Natural killer cell (primary cell): Measurements from ENCODE around the gene CCNF. TPM values are rescaled to one million over a fixed set of nuclear protein-coding genes. Genes with fewer than 3 reads are reported as not detected.

Source experiments
- ATAC-seq, 3 donors: fragments of 150-1000 bp in 2 of 3; fragments of 200-7000 bp in 1 of 3; cut with Tn5 transposase; 1 replicate in 1 of 3; 2 replicates in 2 of 3; pipeline ENCODE4 v1.10.0; 2021; ENCODE audit warnings: mild to moderate bottlenecking in 2 of 3, moderate library complexity in 2 of 3
- DNase-seq, 2 donors: peaks; one replicate each; pipeline versions ENCODE4 v3.0.0 to v3.0.0-alpha.2; 2013 to 2021; ENCODE audit warnings: mixed read lengths in 1 of 2
- H3K27ac ChIP-seq: one replicate; pipeline ENCODE4 v1.5.1; 2013; ENCODE audit warnings: mild to moderate bottlenecking, low read length
- H3K27me3 ChIP-seq: one replicate; pipeline ENCODE4 v1.6.1; 2013; ENCODE audit warnings: low read length; ENCODE audit not compliant: control insufficient read depth, insufficient read depth
- H3K36me3 ChIP-seq: one replicate; pipeline ENCODE4 v1.6.1; 2013; ENCODE audit warnings: low read length; ENCODE audit not compliant: control insufficient read depth, insufficient read depth
- H3K4me1 ChIP-seq: one replicate; pipeline ENCODE4 v1.6.1; 2013; ENCODE audit warnings: low read length; ENCODE audit not compliant: control insufficient read depth, insufficient read depth
- H3K4me3 ChIP-seq: one replicate; pipeline ENCODE4 v1.5.1; 2013; ENCODE audit warnings: low read length
- H3K9me3 ChIP-seq: one replicate; pipeline ENCODE4 v1.6.1; 2013; ENCODE audit warnings: low read length; ENCODE audit not compliant: control insufficient read depth, insufficient read depth
- H3K27ac Mint-ChIP-seq, 2 donors: one replicate each; pipeline ENCODE4 v1.8.0; 2022; ENCODE audit warnings: mild to moderate bottlenecking in 2 of 2, mixed read lengths in 2 of 2, moderate library complexity in 1 of 2
- H3K27me3 Mint-ChIP-seq, 2 donors: one replicate each; pipeline ENCODE4 v1.8.0; 2022; ENCODE audit warnings: low read depth in 2 of 2, mixed read lengths in 2 of 2
- H3K36me3 Mint-ChIP-seq: one replicate; pipeline ENCODE4 v1.8.0; 2022; ENCODE audit warnings: mixed read lengths
- H3K4me1 Mint-ChIP-seq, 2 donors: one replicate each; pipeline ENCODE4 v1.8.0; 2022; ENCODE audit warnings: mixed read lengths in 2 of 2
- H3K4me3 Mint-ChIP-seq: one replicate; pipeline ENCODE4 v1.8.0; 2022; ENCODE audit warnings: mild to moderate bottlenecking, moderate library complexity, mixed read lengths
- H3K9me3 Mint-ChIP-seq, 2 donors: one replicate each; pipeline ENCODE4 v1.8.0; 2022; ENCODE audit warnings: mixed read lengths in 2 of 2
- WGBS: methylation state at CpG from one replicate; pipeline ENCODE4 v1.1.7; 2013; ENCODE audit warnings: missing lambda C conversion rate; ENCODE audit not compliant: insufficient coverage; 5-methylcytosine and 5-hydroxymethylcytosine counted together
- intact Hi-C: fragments of 100-400 bp; cut with micrococcal nuclease; formaldehyde crosslinking; loops from one replicate; pipeline ENCODE4 v1.14.2; 2022
- total RNA-seq, 4 donors: library from RNA; stranded (reverse); fragments of 120-200 nt in 1 of 4; gene quantifications; one replicate each; pipeline versions ENCODE4 v1.2.3 to v1.2.4, GENCODE V29; 2013 to 2022
- TF ChIP-seq, protein P1 (sequence below): fragments of 200-600 bp; IDR thresholded peaks from one replicate; pipeline ENCODE4 v1.8.0; 2022; ENCODE audit warnings: antibody characterized with exemption

The CCNF gene
- total RNA-seq, 3 donors from 2014 or later (not counting 1 experiment from before 2014, with no cell fraction given) = 7.5 to 14.2 (median 8.4) TPM

DNA sequence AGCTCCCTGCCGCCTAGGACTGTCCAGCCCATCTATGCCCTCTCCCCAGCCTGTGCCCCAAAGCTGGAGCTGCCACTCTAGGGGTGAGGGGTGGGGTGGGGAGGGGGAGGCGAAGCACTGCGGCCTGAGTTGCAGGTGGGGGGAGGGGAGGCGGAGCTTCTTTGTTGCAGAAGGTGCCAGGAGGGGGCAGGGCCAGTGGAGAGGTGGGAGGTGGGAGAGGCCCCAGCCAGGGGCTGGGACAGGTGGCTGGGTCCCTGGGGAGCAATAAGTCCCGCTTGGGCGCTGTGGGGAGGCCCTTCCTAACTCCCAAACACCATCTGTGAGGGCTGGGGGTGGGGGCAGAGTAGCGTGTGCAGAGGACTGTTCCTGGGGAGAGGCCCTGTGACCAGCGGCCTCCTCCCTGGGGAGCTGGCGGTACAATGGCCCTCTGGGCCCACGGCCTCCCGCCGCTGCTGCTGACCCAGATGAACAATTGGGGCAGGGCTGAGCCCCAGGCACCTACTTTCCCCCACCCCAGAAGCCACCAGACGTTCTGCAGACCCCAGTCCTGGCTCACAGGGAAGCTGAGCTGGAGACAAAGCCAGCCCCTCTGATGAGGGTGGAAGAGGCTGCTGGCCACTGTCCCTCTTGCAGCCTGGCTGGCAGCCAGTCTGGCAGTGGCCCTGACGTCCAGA lies 39.6 kb downstream of the CCNF start:
- Histone ChIP-seq H3K27me3 (peaks cover 41% of the 10 kb centered on the region), H3K4me1 (peaks cover 36% of the 10 kb centered on the region), H3K36me3 (no peaks in the 10 kb centered on the region), H3K27ac (no peak overlapping the region), H3K4me3 (no peak overlapping the region), H3K9me3 (no peaks in the 10 kb centered on the region)
- Mint-ChIP-seq H3K27ac (no peak overlapping the region), H3K4me3 (no peak overlapping the region), H3K4me1 (peaks cover 0 to 24% of the 10 kb centered on the region in 2 donors), H3K27me3 (peaks cover 12 to 20% of the 10 kb centered on the region in 2 donors), H3K36me3 (no peaks in the 10 kb centered on the region), H3K9me3 (no peaks in the 10 kb centered on the region)
- ATAC-seq (no peak), DNase-seq (no peak)
- WGBS = 21% methylated on average over 12 of the region's 14 CpGs
- TF ChIP-seq, protein P1, sequence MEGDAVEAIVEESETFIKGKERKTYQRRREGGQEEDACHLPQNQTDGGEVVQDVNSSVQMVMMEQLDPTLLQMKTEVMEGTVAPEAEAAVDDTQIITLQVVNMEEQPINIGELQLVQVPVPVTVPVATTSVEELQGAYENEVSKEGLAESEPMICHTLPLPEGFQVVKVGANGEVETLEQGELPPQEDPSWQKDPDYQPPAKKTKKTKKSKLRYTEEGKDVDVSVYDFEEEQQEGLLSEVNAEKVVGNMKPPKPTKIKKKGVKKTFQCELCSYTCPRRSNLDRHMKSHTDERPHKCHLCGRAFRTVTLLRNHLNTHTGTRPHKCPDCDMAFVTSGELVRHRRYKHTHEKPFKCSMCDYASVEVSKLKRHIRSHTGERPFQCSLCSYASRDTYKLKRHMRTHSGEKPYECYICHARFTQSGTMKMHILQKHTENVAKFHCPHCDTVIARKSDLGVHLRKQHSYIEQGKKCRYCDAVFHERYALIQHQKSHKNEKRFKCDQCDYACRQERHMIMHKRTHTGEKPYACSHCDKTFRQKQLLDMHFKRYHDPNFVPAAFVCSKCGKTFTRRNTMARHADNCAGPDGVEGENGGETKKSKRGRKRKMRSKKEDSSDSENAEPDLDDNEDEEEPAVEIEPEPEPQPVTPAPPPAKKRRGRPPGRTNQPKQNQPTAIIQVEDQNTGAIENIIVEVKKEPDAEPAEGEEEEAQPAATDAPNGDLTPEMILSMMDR = no peak
- intact Hi-C loops = no loop called here

DNA sequence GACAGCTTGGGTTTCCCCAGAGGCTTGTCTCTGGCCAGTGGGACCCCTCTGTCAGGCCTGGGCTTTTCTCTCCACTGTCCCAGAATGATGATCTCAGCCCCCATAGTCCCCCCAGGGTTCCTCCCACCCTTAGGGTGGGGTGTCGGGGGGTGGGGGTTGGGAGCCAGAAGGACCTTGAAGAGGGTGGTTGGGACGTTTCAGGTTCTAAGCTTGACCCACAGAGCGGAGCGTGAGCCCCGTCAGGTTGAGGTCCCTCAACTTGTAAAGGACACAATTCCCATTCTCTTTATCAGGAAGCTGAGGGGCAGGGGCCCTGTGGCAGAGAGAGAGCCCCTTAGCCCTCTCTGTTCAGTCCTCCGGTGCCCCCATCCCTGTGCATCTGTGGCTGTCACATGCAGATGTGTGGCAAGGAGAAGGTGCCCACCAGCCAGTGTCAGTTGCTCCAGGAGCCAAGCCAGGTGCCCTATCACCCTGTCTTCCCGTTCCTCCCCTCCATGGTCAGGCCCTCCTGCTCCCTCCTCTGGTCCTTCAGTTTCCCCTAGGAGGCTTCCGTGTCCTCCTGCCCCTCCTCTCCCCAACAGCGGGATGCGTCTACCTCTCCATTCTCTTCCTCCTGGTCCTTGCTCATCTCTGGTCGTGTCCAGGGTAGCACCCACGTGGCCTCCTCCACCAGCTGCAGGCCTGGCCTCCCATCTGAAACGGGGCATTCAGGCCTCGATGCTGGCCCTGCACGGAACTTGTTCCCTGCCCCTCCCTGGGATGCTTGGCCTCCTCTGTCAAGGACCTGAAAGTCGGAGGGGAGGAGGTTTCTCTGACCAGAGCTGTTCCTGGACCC lies 40.4 kb downstream of the CCNF start:
- H3K4me1 ChIP-seq = peaks cover 40% of the 10 kb centered on the region
- H3K36me3 Mint-ChIP-seq = no peaks in the 10 kb centered on the region
- H3K27ac Mint-ChIP-seq = no peak overlapping the region
- TF ChIP-seq, protein P1 = no peak
- H3K36me3 ChIP-seq = no peaks in the 10 kb centered on the region
- peaks cover 0 to 24% of the 10 kb centered on the region in 2 donors for H3K4me1 Mint-ChIP-seq
- no peak overlapping the region for H3K4me3 ChIP-seq
- no peaks in the 10 kb centered on the region for H3K9me3 Mint-ChIP-seq
- intact Hi-C loops = no loop called here
- DNase-seq (no peak), ATAC-seq (no peak)
- WGBS = 67% methylated on average over 15 of the region's 16 CpGs
- no peaks in the 10 kb centered on the region for H3K9me3 ChIP-seq
- peaks cover 12 to 20% of the 10 kb centered on the region in 2 donors for H3K27me3 Mint-ChIP-seq
- H3K27me3 ChIP-seq = peaks cover 41% of the 10 kb centered on the region
- H3K4me3 Mint-ChIP-seq = peak overlapping the region; percentile 49
- no peak overlapping the region for H3K27ac ChIP-seq

DNA sequence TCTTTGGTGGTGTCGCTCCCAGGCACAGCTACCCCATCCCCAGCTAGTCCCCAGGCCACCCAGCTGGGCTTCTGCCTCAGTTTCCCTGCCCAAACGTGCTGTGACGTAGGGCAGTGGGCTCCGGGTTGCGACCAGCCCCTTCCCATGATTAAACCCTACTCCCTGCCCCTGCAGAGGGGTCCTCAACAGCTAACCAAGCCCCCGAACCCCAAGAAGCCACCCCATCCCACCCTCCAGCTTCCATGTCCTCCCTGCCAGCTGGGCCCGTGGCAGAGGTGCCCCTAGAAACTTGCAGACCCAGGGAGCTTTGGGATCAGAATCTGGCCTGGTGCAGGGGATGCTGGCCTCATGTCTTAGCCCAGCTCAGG lies 41.0 kb downstream of the CCNF start:
- Mint-ChIP-seq H3K4me3 (no peak overlapping the region), H3K9me3 (no peaks in the 10 kb centered on the region), H3K36me3 (no peaks in the 10 kb centered on the region), H3K4me1 (peaks cover 0 to 24% of the 10 kb centered on the region in 2 donors), H3K27me3 (peaks cover 12 to 20% of the 10 kb centered on the region in 2 donors), H3K27ac (no peak overlapping the region)
- Histone ChIP-seq H3K27me3 (peaks cover 41% of the 10 kb centered on the region), H3K4me1 (peaks cover 40% of the 10 kb centered on the region), H3K4me3 (no peak overlapping the region), H3K36me3 (no peaks in the 10 kb centered on the region), H3K9me3 (no peaks in the 10 kb centered on the region), H3K27ac (no peak overlapping the region)
- DNase-seq (no peak), ATAC-seq (no peak)
- TF ChIP-seq, protein P1 = no peak
- WGBS = 87% methylated on average over 7 of the region's 7 CpGs
- intact Hi-C loops = no loop called here
